Measurements from ENCODE around the gene FAM114A1.

Gene FAM114A1

GRCh38 chr4:38867478-38868058, at the start of gene FAM114A1:
Gene FAM114A1, plus strand, starts transcription at chr4:38867806. Its CDS starts 10,273 bp downstream, at chr4:38878079.
- peak; percentile 44 for DNase-seq

DNA sequence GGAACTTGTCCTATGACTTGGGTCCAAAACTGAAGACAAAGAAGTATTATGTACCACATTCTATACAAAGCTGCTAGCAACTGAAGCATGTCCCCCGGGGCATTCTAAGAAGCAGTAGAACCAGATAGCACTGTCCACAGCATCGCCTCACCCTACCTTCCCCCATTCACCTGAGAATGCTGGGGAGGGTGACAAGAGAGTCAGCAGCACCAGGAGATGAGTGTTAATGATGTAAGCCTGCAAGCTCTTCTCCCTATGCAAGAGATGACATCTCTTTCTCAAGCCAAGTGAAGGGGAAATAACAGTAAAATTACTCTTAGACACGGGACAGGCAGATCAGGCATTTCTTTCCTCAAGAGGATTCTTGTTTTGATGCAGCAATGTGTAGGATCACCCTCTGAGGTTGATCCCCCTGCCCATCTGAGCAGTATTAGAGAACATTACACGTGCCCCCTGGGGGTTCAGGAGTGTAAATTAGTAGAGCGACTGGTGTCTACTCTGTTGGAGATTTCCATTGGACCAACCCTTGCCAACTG, 49.1 kb upstream of the FAM114A1 start:
- no peak for DNase-seq

- DNase-seq, result no peak
Observed at GRCh38 chr4:38819569-38819968, 48.0 kb upstream of the FAM114A1 start.

DNA sequence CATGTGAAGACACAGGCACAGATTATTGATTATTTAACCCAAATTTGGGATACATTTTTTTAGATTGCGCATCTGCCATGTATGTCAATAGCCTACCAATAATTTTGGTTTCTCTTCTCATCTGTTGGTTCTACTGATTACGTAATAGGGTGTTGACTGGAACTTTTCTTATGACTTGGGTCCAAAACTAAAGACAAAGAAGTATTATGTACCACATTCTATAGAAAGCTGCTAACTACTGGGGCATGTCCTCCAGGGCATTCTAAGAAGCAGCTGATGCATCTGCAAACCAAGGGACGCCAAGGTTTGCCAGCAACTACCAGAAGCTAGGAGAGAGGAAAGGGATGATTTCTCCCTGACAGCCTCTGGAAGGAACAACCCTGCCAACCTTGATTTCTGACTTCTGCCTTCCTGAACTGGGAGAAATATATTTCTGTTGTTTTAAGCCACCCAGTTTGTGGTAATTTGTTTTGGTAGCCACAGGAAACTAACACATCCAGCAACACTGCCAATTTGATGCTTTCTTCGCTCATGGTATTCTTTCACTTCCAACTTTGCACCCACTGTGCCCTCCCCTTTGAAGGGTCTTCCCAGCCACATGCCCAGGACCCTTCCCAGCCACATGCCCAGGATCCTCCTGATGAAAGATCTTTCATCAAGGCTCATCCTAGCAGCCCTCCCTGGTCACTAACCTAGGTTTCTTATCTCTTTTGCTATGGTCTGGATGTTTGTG, 47.1 kb upstream of the FAM114A1 start:
- DNase-seq, result no peak

- DNase-seq, result no peak
Observed at GRCh38 chr4:38821739-38822138, 45.9 kb upstream of the FAM114A1 start.

- no peak for DNase-seq
Observed at GRCh38 chr4:38822748-38823303, 44.8 kb upstream of the FAM114A1 start.

GRCh38 chr4:38823766-38824165, 43.8 kb upstream of the FAM114A1 start:
- DNase-seq, result no peak

DNA sequence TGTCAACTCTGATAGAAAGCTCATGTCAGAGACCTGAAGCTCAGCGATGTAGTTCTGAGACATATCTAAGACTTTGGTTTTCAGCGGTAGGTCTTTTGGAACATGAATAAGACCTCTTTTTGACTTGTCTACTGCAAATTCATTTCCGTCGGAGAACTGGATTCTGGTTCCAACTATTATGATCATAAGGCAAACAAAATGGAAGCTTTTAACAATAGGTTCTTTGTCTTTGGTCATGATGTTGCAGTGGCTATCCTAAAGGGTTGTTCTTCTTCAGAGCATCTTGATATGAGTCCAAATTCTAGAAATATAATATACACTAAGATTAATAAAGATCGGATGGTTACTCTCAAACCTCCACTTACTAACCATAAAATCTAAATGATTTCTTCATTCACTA, 38.4 kb upstream of the FAM114A1 start:
- DNase-seq, result no peak

DNA sequence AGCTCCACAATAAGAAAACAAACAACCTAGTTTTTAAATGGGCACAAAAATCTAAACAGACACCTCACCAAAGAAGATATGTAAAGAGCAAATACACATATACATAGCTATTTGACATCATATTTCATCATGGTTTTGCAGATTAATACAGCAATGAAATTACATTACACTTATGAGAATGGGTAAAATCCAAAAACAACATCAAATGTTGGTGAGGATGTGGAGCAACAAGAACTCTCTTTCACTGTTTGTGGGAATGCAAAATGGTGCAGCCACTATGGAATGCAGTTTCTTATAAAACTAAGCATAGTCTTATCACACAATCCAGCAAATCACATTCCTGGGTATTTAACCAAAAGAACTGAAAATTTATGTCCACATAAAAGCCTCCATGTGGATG, 36.0 kb upstream of the FAM114A1 start:
- DNase-seq, result no peak

DNA sequence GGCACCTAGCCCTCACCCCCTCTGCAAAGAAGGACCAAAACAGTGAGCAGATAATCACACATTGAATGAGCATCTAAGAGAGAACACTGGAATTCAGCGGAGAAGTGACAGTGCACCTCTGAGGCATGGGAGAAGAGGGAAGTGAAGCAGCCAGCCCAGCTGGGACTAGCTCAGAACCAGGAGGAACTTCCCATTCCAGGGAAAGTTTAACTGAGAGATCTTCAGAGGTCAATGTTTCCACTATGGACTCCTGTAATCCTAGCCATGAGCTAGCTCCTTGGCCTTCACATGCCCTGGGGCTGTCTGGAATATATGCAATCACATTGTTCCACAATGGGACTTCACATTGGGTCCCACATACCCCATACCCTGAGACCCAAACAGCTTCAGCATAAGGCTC, 35.4 kb upstream of the FAM114A1 start:
- no peak for DNase-seq

- no peak for DNase-seq
Observed at GRCh38 chr4:38832624-38833528, 34.7 kb upstream of the FAM114A1 start.

DNA sequence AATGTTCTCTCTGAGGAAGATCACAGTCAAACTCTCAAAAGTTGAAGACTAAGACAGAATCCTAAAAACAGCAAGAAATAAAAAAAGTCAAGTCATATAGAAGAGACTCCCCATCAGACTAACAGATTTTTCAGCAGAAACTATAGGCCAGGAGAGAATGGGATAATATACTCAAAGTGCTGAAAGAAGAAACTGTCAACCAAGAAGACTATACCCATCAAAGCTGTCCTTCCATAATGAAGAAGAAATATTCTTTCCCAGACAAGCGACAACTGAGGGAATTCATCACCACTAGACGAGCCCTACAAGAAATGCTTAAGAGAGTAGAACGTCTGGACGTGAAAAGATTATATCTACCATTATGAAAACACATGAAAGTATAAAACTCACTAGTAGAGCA, 33.0 kb upstream of the FAM114A1 start:
- DNase-seq, result no peak

GRCh38 chr4:38837334-38837733, 30.3 kb upstream of the FAM114A1 start:
- no peak for DNase-seq

- no peak for DNase-seq
Observed at GRCh38 chr4:38837849-38838248, 29.8 kb upstream of the FAM114A1 start.

DNA sequence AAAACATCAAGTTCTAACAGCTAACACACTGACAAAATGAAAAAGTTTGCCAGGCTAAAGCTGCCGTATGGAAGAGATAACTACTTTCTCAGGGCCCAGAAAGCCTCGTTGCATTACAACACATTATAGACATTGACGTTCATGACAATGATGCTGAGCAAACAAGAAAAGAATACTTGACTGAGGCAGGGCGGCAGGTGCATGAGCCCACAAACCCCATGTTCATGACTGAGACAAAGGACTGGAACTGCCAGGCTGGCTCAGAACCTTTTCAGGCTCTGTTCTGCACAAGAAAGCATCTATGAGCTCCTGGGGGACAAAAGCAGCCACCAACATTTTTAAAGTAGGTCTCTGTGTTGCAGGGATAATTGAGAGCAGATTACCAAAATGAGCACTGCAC, 24.6 kb upstream of the FAM114A1 start:
- no peak for DNase-seq

DNA sequence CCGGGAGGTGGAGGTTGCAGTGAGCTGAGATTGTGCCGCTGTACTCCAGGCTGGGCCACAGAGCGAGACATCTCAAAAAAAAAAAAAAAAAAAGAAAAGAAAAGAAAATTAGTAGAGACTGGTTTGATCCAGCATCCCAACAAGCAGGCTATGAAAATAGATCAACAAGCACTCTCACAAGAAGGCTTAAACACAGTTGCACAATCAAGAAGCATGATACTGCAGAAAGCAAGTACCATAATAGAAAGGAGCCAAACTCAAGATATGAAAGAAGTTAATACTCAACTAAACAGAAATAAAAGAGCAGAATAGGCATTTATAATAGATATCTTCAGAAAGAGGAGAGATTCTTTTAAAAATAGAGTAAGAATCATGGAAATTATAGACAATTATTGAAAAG, 21.6 kb upstream of the FAM114A1 start:
- no peak for DNase-seq

DNA sequence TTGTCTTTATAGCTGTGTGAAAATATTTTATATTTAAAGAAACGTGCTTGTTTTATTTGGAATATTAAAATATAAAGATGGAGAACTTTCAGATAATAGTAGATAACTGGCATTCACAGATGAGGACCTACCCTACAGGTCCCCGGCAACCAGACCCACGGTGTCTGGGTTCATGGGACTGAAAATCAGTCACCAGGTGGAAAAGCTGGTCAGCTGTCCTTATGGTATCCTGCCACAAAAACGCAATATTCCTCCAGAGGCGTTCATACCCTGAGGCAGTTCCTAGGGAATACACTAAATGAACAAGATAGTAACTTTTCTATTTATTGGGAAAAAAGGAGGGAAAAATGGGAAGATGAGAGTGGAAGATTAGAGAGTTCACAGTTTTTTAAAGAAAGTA, 12.1 kb upstream of the FAM114A1 start:
- DNase-seq, result no peak

DNA sequence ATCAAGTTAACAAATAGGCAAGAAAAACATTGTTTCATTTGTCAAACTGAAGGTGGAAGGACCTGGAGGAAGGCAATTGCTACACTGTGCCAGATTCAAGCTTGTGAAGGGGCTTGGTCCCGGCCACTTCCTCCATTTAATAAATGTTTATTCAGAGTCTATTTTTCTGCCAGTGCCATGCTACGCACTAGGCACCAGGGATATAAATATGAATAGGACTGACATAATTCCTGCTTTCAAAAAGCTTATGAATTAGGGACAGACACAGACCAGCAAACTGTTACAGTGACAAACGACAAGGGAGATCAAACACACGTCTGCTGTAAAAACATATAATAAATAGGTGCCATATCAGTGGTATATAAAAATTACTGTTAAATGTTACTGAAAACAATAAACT, 11.6 kb upstream of the FAM114A1 start:
- no peak for DNase-seq

GRCh38 chr4:38856524-38857337, 10.9 kb upstream of the FAM114A1 start, which contains the start of gene TLR6:
Gene TLR6, minus strand, starts transcription at chr4:38856817. Its CDS starts 27,344 bp downstream, at chr4:38829473.
- peak; percentile 46 for DNase-seq

DNA sequence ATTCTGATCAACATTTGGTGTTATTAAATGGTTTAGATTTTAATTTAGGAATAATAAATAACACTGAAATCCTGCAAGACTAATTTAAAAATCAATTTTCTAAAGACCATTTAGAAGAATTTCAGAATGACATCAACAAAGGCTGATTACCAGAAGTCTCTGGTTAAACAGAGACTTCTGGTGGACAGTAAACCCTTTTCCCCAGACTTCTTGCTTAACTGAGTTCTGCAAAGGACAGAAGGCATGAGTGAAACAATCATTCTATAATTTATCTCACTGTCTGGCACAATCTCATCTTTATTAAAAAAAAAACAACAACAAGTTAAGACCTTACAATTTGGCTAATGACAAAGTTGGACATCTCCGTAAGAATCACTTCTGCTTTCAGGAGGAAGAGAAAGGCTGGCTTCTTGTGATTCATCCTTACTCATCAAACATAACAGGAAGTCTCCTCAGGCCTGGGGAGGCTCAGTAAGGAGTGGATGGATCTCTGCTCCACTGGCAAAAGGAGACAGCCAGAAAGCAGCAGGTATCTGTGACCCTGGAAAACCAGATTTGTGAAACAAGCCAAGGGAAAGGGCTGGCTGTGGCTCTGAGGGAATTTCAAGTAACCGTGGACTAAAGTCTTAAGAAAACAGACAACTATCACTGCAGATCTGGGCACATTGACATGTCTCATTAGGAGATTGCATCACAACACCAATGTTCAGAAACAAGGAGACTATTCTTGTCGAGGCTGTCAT, 10.1 kb upstream of the FAM114A1 start:
- peak; percentile 38 for DNase-seq

- DNase-seq, result no peak
Observed at GRCh38 chr4:38858097-38858420, 9.5 kb upstream of the FAM114A1 start.

DNA sequence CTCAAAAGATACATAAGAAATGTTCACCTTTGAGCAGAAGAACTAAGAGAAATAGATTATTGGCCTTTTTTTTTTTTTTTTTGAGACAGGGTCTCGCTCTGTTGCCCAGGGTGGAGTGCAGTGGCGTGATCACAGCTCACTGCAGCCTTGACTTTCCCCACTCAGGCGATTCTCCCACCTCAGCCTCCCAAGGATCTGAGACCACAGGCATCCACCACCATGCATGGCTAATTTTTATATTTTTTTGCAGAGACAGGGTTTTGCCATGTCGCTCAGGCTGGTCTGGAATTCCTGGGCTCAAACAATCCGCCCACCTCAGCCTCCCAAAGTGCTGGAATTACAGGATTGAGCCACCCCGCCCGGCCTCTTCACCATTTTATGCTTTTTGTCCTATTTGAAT, 8.1 kb upstream of the FAM114A1 start:
- no peak for DNase-seq
